Measurements from ENCODE around the gene FCAMR.

- no peak for TF ChIP-seq POLR2AphosphoS5 (IDR thresholded peaks at IDR 0.05; ENCODE audit: low read depth)
- no peak for TF ChIP-seq CTCF (conservative IDR thresholded peaks at IDR 0.05; ENCODE audit: low read depth in 2 of 2)
- no peak for TF ChIP-seq REST (IDR thresholded peaks at IDR 0.05; ENCODE audit: unreplicated experiment)
- no peak for TF ChIP-seq EZH2 (IDR thresholded peaks at IDR 0.05; ENCODE audit: low read depth, unreplicated experiment)
- TF ChIP-seq ZNF114 (CRISPR knock-in tag; IDR thresholded peaks at IDR 0.05), result no peak
- TF ChIP-seq CREB1 (CRISPR knock-in tag; IDR thresholded peaks at IDR 0.05; ENCODE audit: low read depth), result no peak
- TF ChIP-seq EZH2phosphoT487 (IDR thresholded peaks at IDR 0.05; ENCODE audit: unreplicated experiment), result no peak
- no peak for TF ChIP-seq NANOG (IDR thresholded peaks at IDR 0.05; ENCODE audit: borderline replicate concordance)
- TF ChIP-seq ETS1 (IDR thresholded peaks at IDR 0.05), result no peak
- no peak for TF ChIP-seq STAT1 (IDR thresholded peaks at IDR 0.05; ENCODE audit: unreplicated experiment)
- no peak for TF ChIP-seq JUNB (IDR thresholded peaks at IDR 0.05; ENCODE audit: unreplicated experiment)
- no peak for TF ChIP-seq ZNF462 (CRISPR knock-in tag; IDR thresholded peaks at IDR 0.05)
These were observed 36.7 kb upstream of the FCAMR start for GRCh38 chr1:207006914-207007313.

Measured in GM23338 (cell line).